Osteocyte (in vitro differentiated cells): ENCODE data around the gene SART1. TPM values are rescaled to one million over a fixed set of nuclear protein-coding genes. Genes with fewer than 3 reads are reported as not detected.

Experiments
- DNase-seq: peaks from one replicate; pipeline ENCODE4 v3.0.0; 2021; ENCODE audit warnings: mixed read lengths; ENCODE audit not compliant: unreplicated experiment; ENCODE audit errors: extremely low spot score
- H3K27ac Mint-ChIP-seq: one replicate; pipeline ENCODE4 v1.8.0; 2021; ENCODE audit warnings: mild to moderate bottlenecking, mixed read lengths; ENCODE audit not compliant: unreplicated experiment
- H3K27me3 Mint-ChIP-seq: one replicate; pipeline ENCODE4 v1.8.0; 2021; ENCODE audit warnings: mixed read lengths; ENCODE audit not compliant: unreplicated experiment
- H3K36me3 Mint-ChIP-seq: one replicate; pipeline ENCODE4 v1.8.0; 2021; ENCODE audit warnings: mixed read lengths; ENCODE audit not compliant: unreplicated experiment
- H3K4me1 Mint-ChIP-seq: one replicate; pipeline ENCODE4 v1.8.0; 2021; ENCODE audit warnings: mixed read lengths; ENCODE audit not compliant: unreplicated experiment
- H3K4me3 Mint-ChIP-seq: one replicate; pipeline ENCODE4 v1.8.0; 2021; ENCODE audit warnings: mild to moderate bottlenecking, moderate library complexity, mixed read lengths; ENCODE audit not compliant: unreplicated experiment
- H3K9me3 Mint-ChIP-seq: one replicate; pipeline ENCODE4 v1.8.0; 2021; ENCODE audit warnings: mixed read lengths; ENCODE audit not compliant: unreplicated experiment
- CTCF ChIP-seq: fragments of 200-600 bp; sonication (generic); IDR thresholded peaks from 2 replicates; pipeline ENCODE4 v1.5.0; 2021; ENCODE audit warnings: antibody characterized with exemption, mild to moderate bottlenecking, moderate library complexity
- total RNA-seq: library from RNA; stranded (reverse); gene quantifications from 2 replicates; pipeline ENCODE4 v1.2.1, GENCODE V29; 2021

Gene SART1
- total RNA-seq, 1 donor from 2014 or later = 55.9 TPM

- Mint-ChIP-seq H3K27ac (peak overlapping the region; percentile 87), H3K4me1 (peaks cover 37% of the 10 kb centered on the region), H3K9me3 (no peaks in the 10 kb centered on the region), H3K27me3 (no peaks in the 10 kb centered on the region), H3K36me3 (no peaks in the 10 kb centered on the region), H3K4me3 (no peak overlapping the region)
- no peak for TF ChIP-seq CTCF
- DNase-seq = no peak
Observed at GRCh38 chr11:66015454-66015881, 53.9 kb downstream of the SART1 start.

DNA sequence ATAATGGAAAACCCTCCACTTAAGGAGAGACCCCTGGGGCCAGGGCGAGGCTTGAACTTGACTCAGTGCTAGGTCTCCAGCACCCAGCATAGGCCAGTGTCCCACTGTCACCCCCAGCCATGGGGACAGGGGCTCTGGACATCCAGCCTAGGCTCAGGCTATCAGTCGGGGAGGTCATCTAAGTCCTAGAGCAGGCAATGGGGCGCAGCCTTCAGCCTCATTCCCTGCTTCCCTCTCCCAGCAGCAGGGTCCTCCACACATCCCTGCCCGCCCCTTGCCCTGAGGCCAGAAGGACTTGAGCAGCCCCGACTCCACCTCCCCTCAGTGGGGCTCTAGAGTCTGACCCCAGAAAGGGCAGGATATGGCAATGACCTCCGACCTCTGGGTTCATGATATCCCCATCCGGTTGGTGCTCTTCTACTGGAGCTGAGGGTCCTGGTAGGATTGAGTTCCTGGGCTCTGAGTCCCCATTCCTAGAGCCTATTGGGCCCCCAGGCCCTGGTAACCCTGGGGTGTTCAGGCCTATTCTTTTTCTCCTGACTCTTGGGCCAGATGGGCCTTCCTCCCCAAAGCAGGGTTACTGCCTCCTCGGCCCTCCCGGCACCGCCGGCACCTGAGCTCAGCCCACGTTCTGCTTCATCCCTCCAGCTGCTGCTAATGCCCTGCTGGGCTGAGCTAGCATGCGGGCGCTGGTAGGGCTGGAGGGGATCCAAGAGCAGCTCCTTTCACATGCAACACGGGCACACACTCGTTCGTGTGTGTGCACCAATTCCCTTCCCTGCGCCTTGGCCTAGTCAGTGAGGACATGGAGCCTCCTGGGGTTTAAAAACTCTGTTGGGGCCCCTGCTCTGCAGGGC lies 54.6 kb downstream of the SART1 start:
- no peak for TF ChIP-seq CTCF
- DNase-seq = peak; percentile 90
- peak overlapping the region; percentile 18 for H3K4me3 Mint-ChIP-seq
- no peaks in the 10 kb centered on the region for H3K9me3 Mint-ChIP-seq
- peaks cover 43% of the 10 kb centered on the region for H3K4me1 Mint-ChIP-seq
- H3K27ac Mint-ChIP-seq = peak overlapping the region; percentile 87
- H3K27me3 Mint-ChIP-seq = no peaks in the 10 kb centered on the region
- no peaks in the 10 kb centered on the region for H3K36me3 Mint-ChIP-seq

- Mint-ChIP-seq H3K4me3 (no peak overlapping the region), H3K4me1 (peaks cover 49% of the 10 kb centered on the region), H3K36me3 (no peaks in the 10 kb centered on the region), H3K27ac (peak overlapping the region; percentile 87), H3K9me3 (no peaks in the 10 kb centered on the region), H3K27me3 (no peaks in the 10 kb centered on the region)
- no peak for DNase-seq
- TF ChIP-seq CTCF = no peak
Observed at GRCh38 chr11:66016793-66017177, 55.3 kb downstream of the SART1 start.

GRCh38 chr11:66017321-66017720 lies 55.8 kb downstream of the SART1 start:
- peaks cover 54% of the 10 kb centered on the region for H3K4me1 Mint-ChIP-seq
- no peaks in the 10 kb centered on the region for H3K9me3 Mint-ChIP-seq
- DNase-seq = no peak
- H3K36me3 Mint-ChIP-seq = no peaks in the 10 kb centered on the region
- no peaks in the 10 kb centered on the region for H3K27me3 Mint-ChIP-seq
- TF ChIP-seq CTCF = no peak
- H3K27ac Mint-ChIP-seq = no peak overlapping the region
- no peak overlapping the region for H3K4me3 Mint-ChIP-seq

- DNase-seq = no peak
- Mint-ChIP-seq H3K36me3 (no peaks in the 10 kb centered on the region), H3K9me3 (no peaks in the 10 kb centered on the region), H3K27me3 (no peaks in the 10 kb centered on the region), H3K27ac (peak overlapping the region; percentile 27), H3K4me3 (no peak overlapping the region), H3K4me1 (peaks cover 46% of the 10 kb centered on the region)
- TF ChIP-seq CTCF = no peak
Observed at GRCh38 chr11:66020212-66020611, 58.7 kb downstream of the SART1 start.
